Subcutaneous adipose tissue (tissue), 4 donors: ENCODE measurements around the gene CD28. TPM values are rescaled to one million over a fixed set of nuclear protein-coding genes. Genes with fewer than 3 reads are reported as not detected.

Experiments
- small RNA-seq: library from RNA; depleted of rRNA; stranded (forward); fragments of <200 nt; gene quantifications from one replicate; pipeline ENCODE3, GENCODE V24; 2016
- total RNA-seq, 4 donors: library from RNA; depleted of rRNA; stranded (reverse); fragments of >200 nt; gene quantifications; one replicate each; pipeline ENCODE4 v1.1.0, GENCODE V29; 2016
- TF ChIP-seq, protein P1 (sequence below): fragments of 450-650 bp; IDR thresholded peaks from one replicate; pipeline ENCODE4 v1.5.1; 2016; ENCODE audit warnings: low read depth, mild to moderate bottlenecking, control low read depth, antibody characterized with exemption, moderate library complexity

Gene CD28
- total RNA-seq, 4 donors from 2014 or later, result 3.6 to 30.4 (median 6.1) TPM

DNA sequence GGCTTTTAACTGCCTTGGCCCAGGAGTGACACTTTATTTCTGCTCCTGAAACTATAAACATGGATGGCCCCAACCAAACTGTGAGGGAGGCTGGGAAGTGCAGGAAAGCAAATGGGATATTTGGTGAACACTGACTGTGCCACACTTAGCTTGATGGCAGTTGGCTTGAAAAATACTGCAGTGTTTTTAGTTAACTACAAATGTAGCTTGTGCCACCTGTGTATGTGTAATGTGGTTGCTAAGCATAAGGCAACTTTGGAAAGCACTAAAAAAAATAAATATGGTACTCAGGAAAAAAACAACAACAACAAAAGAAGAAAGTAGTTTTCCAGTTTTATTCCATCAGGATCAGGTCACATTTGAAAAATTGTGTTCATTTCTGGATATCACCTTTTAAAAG is 73.8 kb downstream of the CD28 start:
- TF ChIP-seq, protein P1, sequence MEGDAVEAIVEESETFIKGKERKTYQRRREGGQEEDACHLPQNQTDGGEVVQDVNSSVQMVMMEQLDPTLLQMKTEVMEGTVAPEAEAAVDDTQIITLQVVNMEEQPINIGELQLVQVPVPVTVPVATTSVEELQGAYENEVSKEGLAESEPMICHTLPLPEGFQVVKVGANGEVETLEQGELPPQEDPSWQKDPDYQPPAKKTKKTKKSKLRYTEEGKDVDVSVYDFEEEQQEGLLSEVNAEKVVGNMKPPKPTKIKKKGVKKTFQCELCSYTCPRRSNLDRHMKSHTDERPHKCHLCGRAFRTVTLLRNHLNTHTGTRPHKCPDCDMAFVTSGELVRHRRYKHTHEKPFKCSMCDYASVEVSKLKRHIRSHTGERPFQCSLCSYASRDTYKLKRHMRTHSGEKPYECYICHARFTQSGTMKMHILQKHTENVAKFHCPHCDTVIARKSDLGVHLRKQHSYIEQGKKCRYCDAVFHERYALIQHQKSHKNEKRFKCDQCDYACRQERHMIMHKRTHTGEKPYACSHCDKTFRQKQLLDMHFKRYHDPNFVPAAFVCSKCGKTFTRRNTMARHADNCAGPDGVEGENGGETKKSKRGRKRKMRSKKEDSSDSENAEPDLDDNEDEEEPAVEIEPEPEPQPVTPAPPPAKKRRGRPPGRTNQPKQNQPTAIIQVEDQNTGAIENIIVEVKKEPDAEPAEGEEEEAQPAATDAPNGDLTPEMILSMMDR, result no peak

DNA sequence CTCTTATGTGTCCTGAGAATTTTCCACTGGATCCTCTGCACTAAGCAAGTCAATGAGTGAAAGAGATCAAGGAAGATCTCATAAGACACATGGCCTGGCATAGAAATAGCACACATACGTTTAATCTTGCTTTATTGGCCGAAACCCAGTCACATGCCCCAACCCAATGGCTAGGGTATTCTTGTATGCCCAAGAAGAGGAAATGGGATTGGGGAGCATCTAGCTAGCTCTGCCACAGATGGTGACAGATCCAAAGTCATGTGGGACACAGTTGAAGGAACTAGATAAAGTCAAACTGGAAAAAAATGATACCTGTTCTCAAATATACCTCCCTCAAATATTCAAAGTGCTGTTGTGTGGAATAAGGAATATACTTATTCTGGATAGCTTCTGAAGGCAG is 74.7 kb downstream of the CD28 start:
- TF ChIP-seq, protein P1, result no peak

DNA sequence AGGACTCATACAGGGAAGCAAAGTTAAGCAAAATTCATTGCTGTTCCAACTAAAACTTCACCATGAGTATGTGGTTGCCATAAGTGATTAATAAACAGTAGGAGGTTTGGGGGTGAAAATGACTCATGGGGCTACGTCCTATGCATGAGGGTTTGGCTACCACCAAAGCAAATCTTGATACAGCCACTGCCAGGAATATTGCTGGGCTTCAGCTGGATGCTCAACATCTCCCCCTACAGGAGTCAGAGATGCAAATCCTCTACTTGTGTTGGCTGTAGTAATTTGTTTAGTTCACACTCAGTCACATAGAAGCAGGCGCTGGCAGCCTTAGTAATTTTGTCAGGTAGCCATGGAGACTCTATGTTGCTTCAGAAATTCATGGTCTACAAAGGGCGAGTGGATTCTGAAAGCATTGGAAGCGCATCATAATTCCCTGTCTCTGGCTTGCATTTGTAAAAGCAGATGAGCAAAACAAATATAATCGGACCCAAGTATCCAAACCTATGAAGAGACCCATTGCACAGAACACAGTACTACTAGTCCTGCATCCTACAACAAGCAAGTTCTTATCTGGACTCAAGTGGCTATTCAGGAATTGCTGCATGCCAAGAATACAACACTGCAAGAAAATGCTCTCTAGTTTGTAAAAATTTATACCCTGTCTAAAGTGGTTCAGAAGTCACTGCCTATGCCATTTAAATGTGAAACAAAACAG is 76.0 kb downstream of the CD28 start:
- TF ChIP-seq, protein P1, result no peak

DNA sequence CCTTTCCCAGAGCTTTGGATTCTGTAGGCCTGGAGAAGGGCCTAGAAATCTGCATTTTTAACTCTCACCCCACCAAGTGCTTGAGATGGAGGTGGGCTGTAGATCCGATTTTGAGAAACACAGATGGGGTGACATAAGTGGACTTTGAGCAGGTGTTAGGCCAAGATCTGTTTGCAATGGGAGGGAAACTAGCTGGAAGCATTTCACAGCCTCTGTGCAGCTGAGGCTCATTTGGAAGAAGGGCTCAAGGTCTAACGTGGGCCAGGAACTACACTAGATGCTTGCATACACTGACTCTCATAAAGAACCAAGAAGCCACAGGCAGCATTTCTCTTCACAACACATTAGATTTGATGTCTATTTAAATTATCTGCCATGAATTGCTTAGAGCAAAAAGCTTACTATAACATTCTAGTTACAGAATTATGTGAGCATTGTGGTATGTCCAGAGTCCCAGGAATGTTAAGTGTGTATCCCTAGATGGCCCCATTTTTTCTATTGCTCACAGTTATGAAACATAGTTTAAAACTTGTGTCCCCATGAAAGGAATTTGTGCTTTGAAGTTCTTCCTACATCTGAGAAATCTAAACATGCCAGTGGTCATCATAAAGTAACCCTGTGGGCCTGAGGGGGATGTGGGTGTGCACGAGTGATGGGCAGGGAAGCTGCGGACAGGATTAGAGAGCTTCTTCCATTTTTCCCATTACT is 77.2 kb downstream of the CD28 start:
- TF ChIP-seq, protein P1, result no peak

DNA sequence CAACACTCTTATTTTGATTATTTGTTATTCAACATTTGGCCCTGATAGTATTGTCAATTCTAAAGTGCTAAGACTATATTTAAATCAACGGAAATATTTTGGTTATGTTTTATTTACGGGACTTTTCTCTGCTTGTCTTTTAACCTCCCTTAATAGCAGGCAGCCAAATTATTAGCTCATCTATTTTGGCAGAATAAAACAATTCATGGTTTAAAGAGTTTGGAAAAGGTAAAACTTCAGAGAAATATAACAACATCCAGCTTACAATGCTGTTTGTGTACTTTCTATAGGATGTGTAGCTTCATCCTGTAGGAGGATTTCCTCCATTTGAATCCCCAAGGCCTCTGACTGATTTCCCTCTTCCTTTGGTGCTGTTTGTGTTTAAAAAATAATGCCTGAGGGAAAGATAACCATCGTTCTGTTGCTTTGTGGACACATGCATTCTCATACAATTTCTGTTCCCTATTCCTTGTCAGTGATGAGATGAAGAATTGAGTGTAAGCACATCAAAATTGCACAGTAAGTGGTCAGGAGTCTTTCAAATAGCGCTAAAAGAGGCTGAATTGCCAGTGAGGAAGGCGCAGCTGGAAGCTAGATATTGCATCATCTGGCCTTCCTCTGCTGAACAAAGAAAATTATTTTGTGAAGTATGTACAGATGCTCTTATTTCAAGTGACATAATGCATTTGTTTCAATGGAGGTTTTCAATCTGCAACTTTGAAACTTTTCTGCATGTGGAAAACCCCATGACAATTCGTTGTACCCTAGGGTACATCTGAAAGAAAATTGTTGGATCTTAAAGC is 80.3 kb downstream of the CD28 start:
- TF ChIP-seq, protein P1, result no peak

DNA sequence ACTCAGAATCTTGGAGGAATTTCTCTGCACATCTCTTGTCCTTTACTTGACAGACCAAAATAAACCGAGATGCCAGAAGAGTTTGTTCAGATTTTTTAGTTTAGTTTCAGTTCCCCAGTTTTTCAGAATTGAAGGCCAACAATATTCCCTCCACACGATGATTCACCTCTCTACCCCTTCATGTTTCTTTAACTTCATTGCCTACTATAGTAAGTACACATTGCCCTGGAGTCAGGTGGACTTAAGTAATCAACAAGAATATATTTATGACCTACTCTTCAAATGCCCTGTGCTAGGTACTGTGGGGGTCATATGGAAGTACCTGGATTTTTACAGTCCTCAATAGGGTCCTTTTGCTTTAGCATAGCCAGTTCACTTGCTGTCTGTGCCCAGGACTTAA is 81.5 kb downstream of the CD28 start:
- TF ChIP-seq, protein P1, result no peak

Small RNA genes lying within 50 kb of the gene (small RNA-seq; reads per million reads assigned to genes)
- not detected for gene AC125238.1
- gene RNU6-474P, result not detected

Other genes with a start within 250 kb of the CD28 start
- 10 to 100 TPM; 22.5 to 83.0 (median 44.2) TPM for gene RAPH1, start 171.3 kb upstream of the CD28 start, total RNA-seq
- 1 to 10 TPM in 2 of 4 donors, under 1 TPM in 1, not detected in 1; 0.88 to 2.5 (median 2.1) TPM for gene CTLA4, start 161.1 kb downstream of the CD28 start, total RNA-seq
- gene ICOS, start 230.1 kb downstream of the CD28 start, total RNA-seq, result under 1 TPM in 3 of 4 donors, not detected in 1; 0.17 to 0.49 (median 0.19) TPM